T-helper 2 cell treated with Interferon-gamma antibody and Interleukin-4, amounts not matched to agents 100 ng/mL and 5 ng/mL, for 36 hours (primary cell): ENCODE results near the gene SV2C. TPM values are rescaled to one million over a fixed set of nuclear protein-coding genes. Genes with fewer than 3 reads are reported as not detected.

ENCODE experiments used
- intact Hi-C: fragments of 100-400 bp; cut with micrococcal nuclease; formaldehyde crosslinking; loops from one replicate; pipeline ENCODE4 v1.15.1; 2023
- total RNA-seq: library from RNA; stranded (reverse); gene quantifications from 2 replicates; pipeline ENCODE4 v1.2.3, GENCODE V29; 2022

SV2C gene
- total RNA-seq, 1 donor from 2014 or later: 0.02 TPM

GRCh38 chr5:76402251-76402885 is 319.2 kb downstream of the SV2C start:
- intact Hi-C loops: loop anchor here (1.0 to 10.0 kb wide), 12 partner anchors 71 to 1350 kb away; partner anchors contain the start of genes AGGF1, F2R, GCNT4 and HMGCR

GRCh38 chr5:76402886-76403765 is 319.9 kb downstream of the SV2C start, which contains the start of gene IQGAP2:
Gene IQGAP2 (plus strand): TSS chr5:76403285. CDS start chr5:76403546, 261 bp downstream.
- intact Hi-C loops: loop anchor here (1.0 to 10.0 kb wide), 13 partner anchors 72 to 1350 kb away; partner anchors contain the start of genes AGGF1, F2R, GCNT4 and HMGCR
